ENCODE measurements around the gene APPL2.

DNA sequence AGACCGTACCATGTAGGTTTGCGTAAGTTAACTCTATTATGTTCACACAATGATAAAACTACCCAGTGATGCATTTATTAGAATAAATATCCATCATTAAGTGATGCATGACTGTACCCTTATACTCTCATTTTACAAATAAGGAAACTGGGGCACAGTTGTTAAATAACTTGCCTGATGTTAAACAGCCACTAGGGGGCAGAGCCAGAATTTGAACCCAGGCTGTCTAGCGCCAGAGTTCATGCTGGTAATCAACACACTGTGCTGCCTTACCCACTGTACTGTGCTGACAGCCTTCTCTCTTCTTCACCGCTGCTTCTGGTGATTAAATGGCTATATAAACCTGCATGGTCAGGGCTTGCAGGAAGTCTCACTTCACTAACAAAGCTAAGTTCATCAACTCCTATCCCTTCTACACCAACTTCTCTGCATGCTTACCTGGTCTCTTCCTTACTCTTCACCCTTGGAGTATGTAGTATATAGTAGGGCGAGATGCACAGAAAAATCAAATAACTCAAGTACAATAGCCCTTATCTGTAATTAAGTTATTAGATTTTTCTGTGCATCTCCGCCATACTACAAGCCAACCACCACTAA is 43.6 kb upstream of the APPL2 start:
- TF ChIP-seq CTCF (IDR thresholded peaks at IDR 0.05) (peak; percentile 43 to 70 (median 50)), POLR2A (IDR thresholded peaks at IDR 0.05) (no peak)

Data from testis (tissue), 2 donors.